ENCODE data around the gene PRRC2A. TPM values are rescaled to one million over a fixed set of nuclear protein-coding genes. Genes with fewer than 3 reads are reported as not detected.

Gene PRRC2A
- total RNA-seq, 2 experiments from 2014 or later, result 215 to 222 TPM

GRCh38 chr6:31630177-31630934, 9.8 kb downstream of the PRRC2A start:
- CTCF ChIA-PET, result no interaction called here
- DNase-seq, result no peak
- Mint-ChIP-seq H3K27me3 (no peaks in the 10 kb centered on the region), H3K27ac (no peak overlapping the region), H3K4me3 (no peak overlapping the region), H3K4me1 (peaks cover 3% of the 10 kb centered on the region), H3K9me3 (no peaks in the 10 kb centered on the region), H3K36me3 (ENCODE audit: low read depth) (peaks cover 89% of the 10 kb centered on the region)
- POLR2A ChIA-PET, result interaction anchor here (1.1 to 1.4 kb wide), 3 partner anchors 9 to 22 kb away, joined by 3 to 5 read pairs (median 4); partner anchors contain the start of genes BAG6 and PRRC2A

- CTCF ChIA-PET, result no interaction called here
- Mint-ChIP-seq H3K27ac (no peak overlapping the region), H3K27me3 (no peaks in the 10 kb centered on the region), H3K4me1 (peaks cover 1% of the 10 kb centered on the region), H3K4me3 (no peak overlapping the region), H3K9me3 (no peaks in the 10 kb centered on the region), H3K36me3 (ENCODE audit: low read depth) (peaks cover 87% of the 10 kb centered on the region)
- DNase-seq, result no peak
- POLR2A ChIA-PET, result interaction anchor here (1.4 kb wide), 1 partner anchor 10 kb away, joined by 4 read pairs; the partner anchor contains the start of gene PRRC2A
These were observed 10.7 kb downstream of the PRRC2A start for GRCh38 chr6:31631209-31631608.

GRCh38 chr6:31631681-31632278, 11.3 kb downstream of the PRRC2A start:
- Mint-ChIP-seq H3K9me3 (no peaks in the 10 kb centered on the region), H3K4me1 (no peaks in the 10 kb centered on the region), H3K4me3 (no peak overlapping the region), H3K27ac (no peak overlapping the region), H3K27me3 (no peaks in the 10 kb centered on the region), H3K36me3 (ENCODE audit: low read depth) (peaks cover 87% of the 10 kb centered on the region)
- DNase-seq, result no peak
- POLR2A ChIA-PET, result no interaction called here
- CTCF ChIA-PET, result no interaction called here

GRCh38 chr6:31632279-31632946, 11.9 kb downstream of the PRRC2A start:
- Mint-ChIP-seq H3K27ac (no peak overlapping the region), H3K4me1 (no peaks in the 10 kb centered on the region), H3K9me3 (no peaks in the 10 kb centered on the region), H3K4me3 (no peak overlapping the region), H3K27me3 (no peaks in the 10 kb centered on the region), H3K36me3 (ENCODE audit: low read depth) (peaks cover 88% of the 10 kb centered on the region)
- ChIA-PET CTCF (no interaction called here), POLR2A (no interaction called here)
- no peak for DNase-seq

GRCh38 chr6:31633447-31633846, 12.9 kb downstream of the PRRC2A start:
- CTCF ChIA-PET, result no interaction called here
- Mint-ChIP-seq H3K27me3 (no peaks in the 10 kb centered on the region), H3K36me3 (ENCODE audit: low read depth) (peaks cover 84% of the 10 kb centered on the region), H3K4me3 (no peak overlapping the region), H3K4me1 (no peaks in the 10 kb centered on the region), H3K27ac (no peak overlapping the region), H3K9me3 (no peaks in the 10 kb centered on the region)
- no peak for DNase-seq
- POLR2A ChIA-PET, result interaction anchor here (1.4 to 2.0 kb wide), 3 partner anchors 10 to 32 kb away, joined by 4 to 6 read pairs (median 4); partner anchors contain the start of gene GPANK1

- no peak overlapping the region for H3K27ac Mint-ChIP-seq
- no peaks in the 10 kb centered on the region for H3K9me3 Mint-ChIP-seq
- no peaks in the 10 kb centered on the region for H3K27me3 Mint-ChIP-seq
- ChIA-PET CTCF (no interaction called here), POLR2A (interaction anchor here (0.6 to 2.0 kb wide), 4 partner anchors 9 to 31 kb away, joined by 3 to 6 read pairs (median 4); partner anchors contain the start of gene GPANK1)
- H3K4me3 Mint-ChIP-seq, result no peak overlapping the region
- no peak for DNase-seq
- peaks cover 83% of the 10 kb centered on the region for H3K36me3 Mint-ChIP-seq (ENCODE audit: low read depth)
- peaks cover 2% of the 10 kb centered on the region for H3K4me1 Mint-ChIP-seq
These were observed 13.6 kb downstream of the PRRC2A start for GRCh38 chr6:31634131-31634530.

- H3K36me3 Mint-ChIP-seq (ENCODE audit: low read depth), result peaks cover 81% of the 10 kb centered on the region
- CTCF ChIA-PET, result no interaction called here
- POLR2A ChIA-PET, result interaction anchor here (2.0 to 2.3 kb wide), 2 partner anchors 17 to 30 kb away, joined by 6 to 11 read pairs; partner anchors contain the start of genes BAG6 and GPANK1
- H3K4me3 Mint-ChIP-seq, result no peak overlapping the region
- H3K27ac Mint-ChIP-seq, result no peak overlapping the region
- H3K9me3 Mint-ChIP-seq, result no peaks in the 10 kb centered on the region
- no peak for DNase-seq
- no peaks in the 10 kb centered on the region for H3K27me3 Mint-ChIP-seq
- H3K4me1 Mint-ChIP-seq, result peaks cover 8% of the 10 kb centered on the region
These were observed 14.6 kb downstream of the PRRC2A start for GRCh38 chr6:31634969-31635575.

GRCh38 chr6:31636698-31637596, 16.4 kb downstream of the PRRC2A start:
- no peaks in the 10 kb centered on the region for H3K27me3 Mint-ChIP-seq

GRCh38 chr6:31639043-31639442, 18.5 kb downstream of the PRRC2A start:
- DNase-seq, result no peak
- Mint-ChIP-seq H3K4me1 (peaks cover 8% of the 10 kb centered on the region), H3K9me3 (no peaks in the 10 kb centered on the region), H3K4me3 (no peak overlapping the region), H3K27me3 (no peaks in the 10 kb centered on the region), H3K27ac (peak overlapping the region; percentile 18), H3K36me3 (ENCODE audit: low read depth) (peaks cover 70% of the 10 kb centered on the region)
- ChIA-PET POLR2A (interaction anchor here (0.8 to 3.4 kb wide), 4 partner anchors 8 to 17 kb away, joined by 3 to 17 read pairs (median 10); partner anchors contain the start of gene BAG6), CTCF (no interaction called here)

More at GRCh38 chr6:31636698-31637596, 16.4 kb downstream of the PRRC2A start:
- H3K27ac Mint-ChIP-seq, result no peak overlapping the region
- CTCF ChIA-PET, result interaction anchor here (1.2 kb wide), 1 partner anchor 38 kb away, joined by 3 read pairs; no protein-coding TSS in a partner anchor
- no peak overlapping the region for H3K4me3 Mint-ChIP-seq
- DNase-seq, result no peak
- H3K4me1 Mint-ChIP-seq, result peaks cover 8% of the 10 kb centered on the region
- H3K9me3 Mint-ChIP-seq, result no peaks in the 10 kb centered on the region
- peaks cover 77% of the 10 kb centered on the region for H3K36me3 Mint-ChIP-seq (ENCODE audit: low read depth)
- POLR2A ChIA-PET, result interaction anchor here (1.2 to 3.4 kb wide), 4 partner anchors 10 to 15 kb away, joined by 4 to 14 read pairs (median 9); partner anchors contain the start of gene BAG6

GRCh38 chr6:31639449-31639861, 18.9 kb downstream of the PRRC2A start:
- peak overlapping the region; percentile 54 for H3K27ac Mint-ChIP-seq
- no peak overlapping the region for H3K4me3 Mint-ChIP-seq
- DNase-seq, result no peak
- ChIA-PET CTCF (no interaction called here), POLR2A (interaction anchor here (0.8 to 3.4 kb wide), 4 partner anchors 12 to 20 kb away, joined by 3 to 17 read pairs (median 10); partner anchors contain the start of gene BAG6)
- H3K9me3 Mint-ChIP-seq, result no peaks in the 10 kb centered on the region
- H3K36me3 Mint-ChIP-seq (ENCODE audit: low read depth), result peaks cover 67% of the 10 kb centered on the region
- H3K4me1 Mint-ChIP-seq, result peaks cover 8% of the 10 kb centered on the region
- no peaks in the 10 kb centered on the region for H3K27me3 Mint-ChIP-seq

- peaks cover 70% of the 10 kb centered on the region for H3K36me3 Mint-ChIP-seq (ENCODE audit: low read depth)
These were observed 20.1 kb downstream of the PRRC2A start for GRCh38 chr6:31640612-31641011.

GRCh38 chr6:31641370-31641769, 20.9 kb downstream of the PRRC2A start:
- Mint-ChIP-seq H3K36me3 (ENCODE audit: low read depth) (peaks cover 67% of the 10 kb centered on the region), H3K27me3 (no peaks in the 10 kb centered on the region), H3K9me3 (no peaks in the 10 kb centered on the region), H3K4me3 (no peak overlapping the region), H3K4me1 (peaks cover 10% of the 10 kb centered on the region), H3K27ac (no peak overlapping the region)
- ChIA-PET CTCF (no interaction called here), POLR2A (interaction anchor here (1.1 to 1.8 kb wide), 3 partner anchors 15 to 23 kb away, joined by 3 to 5 read pairs (median 3); partner anchors contain the start of gene GPANK1)
- DNase-seq, result no peak

More at GRCh38 chr6:31640612-31641011, 20.1 kb downstream of the PRRC2A start:
- no peak for DNase-seq
- POLR2A ChIA-PET, result interaction anchor here (0.6 to 3.4 kb wide), 5 partner anchors 12 to 21 kb away, joined by 3 to 17 read pairs (median 5); partner anchors contain the start of gene BAG6
- Mint-ChIP-seq H3K27ac (no peak overlapping the region), H3K4me1 (peaks cover 10% of the 10 kb centered on the region), H3K27me3 (no peaks in the 10 kb centered on the region), H3K4me3 (no peak overlapping the region), H3K9me3 (no peaks in the 10 kb centered on the region)
- CTCF ChIA-PET, result no interaction called here
